ENCODE results near the gene EXOSC6.
"Not testable (repeated sequence)": the region's sequence is repeated elsewhere in the genome, so short reads cannot be mapped to it uniquely, and the experiment has no call there.

The EXOSC6 gene

GRCh38 chr16:70199170-70199569, 52.6 kb downstream of the EXOSC6 start:
- not testable (repeated sequence) for DNase-seq (ENCODE audit: low read depth in 2 of 2, low spot score in 1 of 2)

GRCh38 chr16:70198666-70199065, 53.1 kb downstream of the EXOSC6 start:
- not testable (repeated sequence) for DNase-seq (ENCODE audit: low read depth in 2 of 2, low spot score in 1 of 2)

GRCh38 chr16:70198230-70198629, 53.5 kb downstream of the EXOSC6 start:
- not testable (repeated sequence) for DNase-seq (ENCODE audit: low read depth in 2 of 2, low spot score in 1 of 2)

GRCh38 chr16:70197611-70198010, 54.1 kb downstream of the EXOSC6 start:
- not testable (repeated sequence) for DNase-seq (ENCODE audit: low read depth in 2 of 2, low spot score in 1 of 2)
